ENCODE measurements around the gene MAP3K3. TPM values are rescaled to one million over a fixed set of nuclear protein-coding genes. Genes with fewer than 3 reads are reported as not detected.
A peak's percentile ranks its signal among the peaks of the same experiment; 100 is the strongest.

Gene MAP3K3
- total and polyA plus RNA-seq, 10 of the 15 experiments (the other 5 are each of a cell fraction or from before 2014, with no cell fraction given), result 1.6 to 24.1 (median 15.0) TPM

DNA sequence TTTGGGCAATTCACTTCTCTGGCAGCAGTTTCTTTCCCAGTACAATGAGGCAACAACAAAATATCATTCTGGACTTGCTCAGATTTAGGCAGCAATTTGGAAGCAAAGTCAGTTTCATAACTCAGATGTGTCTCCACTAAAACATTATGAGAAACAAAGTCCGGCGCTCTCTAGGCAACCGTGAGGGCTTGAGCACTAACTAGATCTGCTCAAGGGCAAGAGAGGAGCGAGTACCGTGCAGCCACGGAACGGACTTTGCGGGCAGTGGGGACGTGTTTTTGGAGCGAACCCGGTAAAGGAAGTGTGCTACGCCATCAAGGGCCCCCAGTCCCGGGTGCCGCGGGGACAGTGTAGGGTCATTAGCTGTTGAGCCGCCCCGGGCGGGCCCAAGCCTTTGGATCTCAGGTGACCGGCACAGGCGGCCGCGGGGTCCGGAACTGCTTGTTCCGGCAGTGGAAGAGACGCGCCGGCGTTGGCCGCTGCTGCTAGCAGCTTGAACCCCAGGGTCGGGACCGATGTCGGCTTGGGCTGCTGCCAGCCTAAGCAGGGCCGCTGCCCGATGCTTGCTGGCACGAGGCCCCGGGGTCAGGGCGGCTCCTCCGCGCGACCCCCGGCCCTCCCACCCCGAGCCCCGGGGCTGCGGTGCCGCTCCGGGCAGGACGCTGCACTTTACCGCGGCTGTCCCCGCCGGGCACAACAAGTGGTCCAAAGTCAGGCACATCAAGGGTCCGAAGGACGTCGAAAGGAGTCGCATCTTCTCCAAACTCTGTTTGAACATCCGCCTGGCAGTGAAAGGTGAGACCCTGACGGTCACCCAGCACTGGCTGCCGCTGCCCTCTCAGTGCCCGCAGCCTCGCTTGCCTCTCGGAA is 21.4 kb upstream of the MAP3K3 start, which contains the start of gene TACO1 (continued):
- TF ChIP-seq, protein P1, sequence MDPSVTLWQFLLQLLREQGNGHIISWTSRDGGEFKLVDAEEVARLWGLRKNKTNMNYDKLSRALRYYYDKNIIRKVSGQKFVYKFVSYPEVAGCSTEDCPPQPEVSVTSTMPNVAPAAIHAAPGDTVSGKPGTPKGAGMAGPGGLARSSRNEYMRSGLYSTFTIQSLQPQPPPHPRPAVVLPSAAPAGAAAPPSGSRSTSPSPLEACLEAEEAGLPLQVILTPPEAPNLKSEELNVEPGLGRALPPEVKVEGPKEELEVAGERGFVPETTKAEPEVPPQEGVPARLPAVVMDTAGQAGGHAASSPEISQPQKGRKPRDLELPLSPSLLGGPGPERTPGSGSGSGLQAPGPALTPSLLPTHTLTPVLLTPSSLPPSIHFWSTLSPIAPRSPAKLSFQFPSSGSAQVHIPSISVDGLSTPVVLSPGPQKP (IDR thresholded peaks at IDR 0.05; ENCODE audit: low read depth, low read length), result peak; percentile 71; the same call in 1 of the 2 replicates
- TF ChIP-seq HDAC6 (IDR thresholded peaks at IDR 0.05; ENCODE audit: unreplicated experiment) (peak; percentile 59), RELA (IDR thresholded peaks at IDR 0.05; ENCODE audit: borderline replicate concordance, partially characterized antibody) (peak; percentile 72), SMC3 (IDR thresholded peaks at IDR 0.05; ENCODE audit: borderline replicate concordance, low read length) (no peak; the same call in 1 of the 2 replicates), MYC (IDR thresholded peaks at IDR 0.05; ENCODE audit: insufficient read depth, insufficient read length, insufficient replicate concordance, low read length, severe bottlenecking) (no peak), CHD2 (IDR thresholded peaks at IDR 0.05; ENCODE audit: borderline replicate concordance, low read depth, low read length) (peak; percentile 54; the same call in 1 of the 2 replicates), RAD21 (IDR thresholded peaks at IDR 0.05; ENCODE audit: insufficient read depth, low read depth, low read length) (no peak), HDGF (IDR thresholded peaks at IDR 0.05) (no peak), TCF7 (IDR thresholded peaks at IDR 0.05; ENCODE audit: borderline replicate concordance) (peak; percentile 82), CHD1 (IDR thresholded peaks at IDR 0.05; ENCODE audit: low read depth, low read length) (no peak), ZBED1 (IDR thresholded peaks at IDR 0.05; ENCODE audit: borderline replicate concordance) (peak; percentile 80; the same call in 1 of the 2 replicates), SMARCA5 (IDR thresholded peaks at IDR 0.05) (peak; percentile 81)
- TF ChIP-seq, protein P2, sequence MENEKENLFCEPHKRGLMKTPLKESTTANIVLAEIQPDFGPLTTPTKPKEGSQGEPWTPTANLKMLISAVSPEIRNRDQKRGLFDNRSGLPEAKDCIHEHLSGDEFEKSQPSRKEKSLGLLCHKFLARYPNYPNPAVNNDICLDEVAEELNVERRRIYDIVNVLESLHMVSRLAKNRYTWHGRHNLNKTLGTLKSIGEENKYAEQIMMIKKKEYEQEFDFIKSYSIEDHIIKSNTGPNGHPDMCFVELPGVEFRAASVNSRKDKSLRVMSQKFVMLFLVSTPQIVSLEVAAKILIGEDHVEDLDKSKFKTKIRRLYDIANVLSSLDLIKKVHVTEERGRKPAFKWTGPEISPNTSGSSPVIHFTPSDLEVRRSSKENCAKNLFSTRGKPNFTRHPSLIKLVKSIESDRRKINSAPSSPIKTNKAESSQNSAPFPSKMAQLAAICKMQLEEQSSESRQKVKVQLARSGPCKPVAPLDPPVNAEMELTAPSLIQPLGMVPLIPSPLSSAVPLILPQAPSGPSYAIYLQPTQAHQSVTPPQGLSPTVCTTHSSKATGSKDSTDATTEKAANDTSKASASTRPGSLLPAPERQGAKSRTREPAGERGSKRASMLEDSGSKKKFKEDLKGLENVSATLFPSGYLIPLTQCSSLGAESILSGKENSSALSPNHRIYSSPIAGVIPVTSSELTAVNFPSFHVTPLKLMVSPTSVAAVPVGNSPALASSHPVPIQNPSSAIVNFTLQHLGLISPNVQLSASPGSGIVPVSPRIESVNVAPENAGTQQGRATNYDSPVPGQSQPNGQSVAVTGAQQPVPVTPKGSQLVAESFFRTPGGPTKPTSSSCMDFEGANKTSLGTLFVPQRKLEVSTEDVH (IDR thresholded peaks at IDR 0.05; ENCODE audit: low read depth, partially characterized antibody), result peak; percentile 88
- TF ChIP-seq, protein P3, sequence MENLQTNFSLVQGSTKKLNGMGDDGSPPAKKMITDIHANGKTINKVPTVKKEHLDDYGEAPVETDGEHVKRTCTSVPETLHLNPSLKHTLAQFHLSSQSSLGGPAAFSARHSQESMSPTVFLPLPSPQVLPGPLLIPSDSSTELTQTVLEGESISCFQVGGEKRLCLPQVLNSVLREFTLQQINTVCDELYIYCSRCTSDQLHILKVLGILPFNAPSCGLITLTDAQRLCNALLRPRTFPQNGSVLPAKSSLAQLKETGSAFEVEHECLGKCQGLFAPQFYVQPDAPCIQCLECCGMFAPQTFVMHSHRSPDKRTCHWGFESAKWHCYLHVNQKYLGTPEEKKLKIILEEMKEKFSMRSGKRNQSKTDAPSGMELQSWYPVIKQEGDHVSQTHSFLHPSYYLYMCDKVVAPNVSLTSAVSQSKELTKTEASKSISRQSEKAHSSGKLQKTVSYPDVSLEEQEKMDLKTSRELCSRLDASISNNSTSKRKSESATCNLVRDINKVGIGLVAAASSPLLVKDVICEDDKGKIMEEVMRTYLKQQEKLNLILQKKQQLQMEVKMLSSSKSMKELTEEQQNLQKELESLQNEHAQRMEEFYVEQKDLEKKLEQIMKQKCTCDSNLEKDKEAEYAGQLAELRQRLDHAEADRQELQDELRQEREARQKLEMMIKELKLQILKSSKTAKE (IDR thresholded peaks at IDR 0.05; ENCODE audit: low read depth, poor library complexity, severe bottlenecking), result peak; percentile 31
- TF ChIP-seq, protein P4, sequence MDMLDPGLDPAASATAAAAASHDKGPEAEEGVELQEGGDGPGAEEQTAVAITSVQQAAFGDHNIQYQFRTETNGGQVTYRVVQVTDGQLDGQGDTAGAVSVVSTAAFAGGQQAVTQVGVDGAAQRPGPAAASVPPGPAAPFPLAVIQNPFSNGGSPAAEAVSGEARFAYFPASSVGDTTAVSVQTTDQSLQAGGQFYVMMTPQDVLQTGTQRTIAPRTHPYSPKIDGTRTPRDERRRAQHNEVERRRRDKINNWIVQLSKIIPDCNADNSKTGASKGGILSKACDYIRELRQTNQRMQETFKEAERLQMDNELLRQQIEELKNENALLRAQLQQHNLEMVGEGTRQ (IDR thresholded peaks at IDR 0.05; ENCODE audit: borderline replicate concordance, low read depth, low read length), result no peak
- TF ChIP-seq, protein P5, sequence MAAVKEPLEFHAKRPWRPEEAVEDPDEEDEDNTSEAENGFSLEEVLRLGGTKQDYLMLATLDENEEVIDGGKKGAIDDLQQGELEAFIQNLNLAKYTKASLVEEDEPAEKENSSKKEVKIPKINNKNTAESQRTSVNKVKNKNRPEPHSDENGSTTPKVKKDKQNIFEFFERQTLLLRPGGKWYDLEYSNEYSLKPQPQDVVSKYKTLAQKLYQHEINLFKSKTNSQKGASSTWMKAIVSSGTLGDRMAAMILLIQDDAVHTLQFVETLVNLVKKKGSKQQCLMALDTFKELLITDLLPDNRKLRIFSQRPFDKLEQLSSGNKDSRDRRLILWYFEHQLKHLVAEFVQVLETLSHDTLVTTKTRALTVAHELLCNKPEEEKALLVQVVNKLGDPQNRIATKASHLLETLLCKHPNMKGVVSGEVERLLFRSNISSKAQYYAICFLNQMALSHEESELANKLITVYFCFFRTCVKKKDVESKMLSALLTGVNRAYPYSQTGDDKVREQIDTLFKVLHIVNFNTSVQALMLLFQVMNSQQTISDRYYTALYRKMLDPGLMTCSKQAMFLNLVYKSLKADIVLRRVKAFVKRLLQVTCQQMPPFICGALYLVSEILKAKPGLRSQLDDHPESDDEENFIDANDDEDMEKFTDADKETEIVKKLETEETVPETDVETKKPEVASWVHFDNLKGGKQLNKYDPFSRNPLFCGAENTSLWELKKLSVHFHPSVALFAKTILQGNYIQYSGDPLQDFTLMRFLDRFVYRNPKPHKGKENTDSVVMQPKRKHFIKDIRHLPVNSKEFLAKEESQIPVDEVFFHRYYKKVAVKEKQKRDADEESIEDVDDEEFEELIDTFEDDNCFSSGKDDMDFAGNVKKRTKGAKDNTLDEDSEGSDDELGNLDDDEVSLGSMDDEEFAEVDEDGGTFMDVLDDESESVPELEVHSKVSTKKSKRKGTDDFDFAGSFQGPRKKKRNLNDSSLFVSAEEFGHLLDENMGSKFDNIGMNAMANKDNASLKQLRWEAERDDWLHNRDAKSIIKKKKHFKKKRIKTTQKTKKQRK (IDR thresholded peaks at IDR 0.05; ENCODE audit: low read depth, low read length), result peak; percentile 51

Data from GM12878 (cell line).